Mesenteric fat pad (tissue), 1 donor: Measurements from ENCODE around the gene TRAF7. TPM values are rescaled to one million over a fixed set of nuclear protein-coding genes. Genes with fewer than 3 reads are reported as not detected.

Source experiments
- DNase-seq: peaks from one replicate; pipeline ENCODE4 v3.0.0-alpha.2; 2020; ENCODE audit warnings: low spot score
- total RNA-seq: library from RNA; stranded (reverse); fragmentation: NEBNext Ultra II Directional; extraction: Animal tissue kit (Norgen Biotek cat#: 25700); gene quantifications from one replicate; pipeline ENCODE4 v1.2.1, GENCODE V29; 2021
- donor health status: DM: yes; HTN: yes; CAD: no.

Gene TRAF7
- total RNA-seq, 1 donor from 2014 or later: 63.5 TPM

DNA sequence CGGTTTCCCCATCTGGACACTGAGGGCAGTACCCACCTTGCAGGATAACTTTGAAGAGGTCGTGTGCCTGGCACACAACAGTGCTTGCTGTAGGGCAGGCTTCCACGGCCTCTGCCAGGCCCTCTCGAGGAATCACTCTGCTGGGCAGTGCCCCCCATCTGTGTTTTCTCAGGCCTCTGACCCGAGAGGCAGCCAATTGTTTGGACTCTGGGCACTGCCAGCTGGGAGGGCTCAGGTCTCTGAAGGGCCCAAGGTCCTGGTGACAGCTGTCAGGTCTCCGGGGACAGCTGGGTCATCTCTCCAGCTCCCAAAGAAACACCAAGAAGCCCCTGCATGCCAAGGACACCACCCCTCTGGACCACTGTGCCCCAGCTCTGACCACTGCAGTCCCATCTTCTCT, 8.2 kb upstream of the TRAF7 start:
- DNase-seq: no peak

DNA sequence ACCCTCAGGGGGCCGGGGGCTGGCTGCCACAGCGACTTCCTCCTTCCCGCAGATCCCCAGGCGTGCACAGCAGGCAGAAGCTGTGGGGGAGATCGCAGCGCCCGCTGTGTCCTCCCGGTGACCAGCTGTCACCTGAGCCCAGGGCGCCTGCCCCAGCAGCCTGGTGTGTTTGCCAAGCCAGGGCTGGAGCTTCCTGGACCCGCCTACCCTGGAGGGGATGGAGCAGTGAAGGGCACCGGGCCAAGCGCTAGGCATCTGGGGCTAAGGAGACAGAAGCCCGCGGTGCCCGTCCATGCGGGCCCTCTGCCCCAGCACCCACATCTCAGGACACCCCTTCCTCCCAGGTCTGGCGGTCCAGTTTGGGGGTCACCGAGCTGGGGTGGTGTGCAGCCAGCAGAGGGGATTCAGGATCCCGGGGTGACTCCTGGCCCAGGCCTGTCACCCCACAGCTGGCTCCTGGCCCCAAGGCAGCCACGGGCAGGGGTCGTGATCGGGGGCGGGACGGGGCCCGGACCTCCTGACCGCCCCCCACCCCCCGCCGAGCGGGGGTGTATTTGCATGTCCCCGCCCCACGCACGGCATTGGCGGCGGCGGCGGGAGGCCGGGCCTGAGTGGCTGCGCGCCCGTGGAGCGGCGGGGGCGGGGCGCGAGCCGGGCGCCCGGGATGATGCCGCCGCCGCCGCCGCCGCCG, 7.5 kb upstream of the TRAF7 start, which contains the start of gene RAB26:
Gene RAB26 (plus strand): TSS at position 645 of the 691 bp plus-strand sequence. CDS start 159 bp downstream, outside the sequence.
- DNase-seq: no peak

DNA sequence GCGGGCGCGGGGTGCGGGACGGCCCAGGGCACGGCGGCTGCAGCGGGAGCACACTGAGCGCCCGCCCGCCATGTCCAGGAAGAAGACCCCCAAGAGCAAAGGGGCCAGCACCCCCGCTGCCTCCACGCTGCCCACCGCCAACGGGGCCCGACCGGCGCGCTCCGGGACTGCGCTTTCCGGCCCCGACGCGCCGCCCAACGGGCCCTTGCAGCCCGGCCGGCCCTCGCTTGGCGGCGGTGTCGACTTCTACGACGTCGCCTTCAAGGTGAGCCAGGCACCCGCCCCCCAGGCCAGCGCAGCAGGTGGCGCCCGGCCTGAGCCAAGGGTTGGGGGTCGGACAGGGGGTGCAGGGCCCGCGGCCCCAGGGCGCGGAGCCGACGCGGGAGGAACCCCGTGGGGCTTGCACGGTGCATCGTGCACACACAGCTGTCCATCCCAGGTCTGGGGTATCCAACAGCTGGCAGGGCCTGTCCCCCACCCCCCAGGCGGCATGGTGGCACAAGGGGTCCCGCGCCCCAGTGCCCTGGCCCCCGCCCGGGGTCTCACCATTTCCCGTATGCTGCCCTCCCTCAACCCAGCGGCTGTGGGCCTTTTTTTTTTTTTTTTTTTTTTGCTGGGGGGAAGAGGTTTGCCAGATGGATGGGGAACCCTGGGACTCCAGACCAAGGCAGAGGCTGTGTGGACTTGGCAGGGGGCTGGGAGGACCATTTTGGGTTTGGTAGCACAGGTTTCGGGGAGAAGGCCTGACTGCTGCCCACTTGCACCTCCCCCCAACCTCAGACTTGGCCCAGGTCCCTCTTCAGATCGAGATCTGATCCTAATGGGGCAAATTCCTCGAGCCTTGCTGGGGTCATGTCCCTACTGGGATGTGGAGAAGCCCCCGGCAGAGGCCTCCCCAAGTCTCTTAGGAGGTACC, 6.6 kb upstream of the TRAF7 start:
- DNase-seq: no peak

DNA sequence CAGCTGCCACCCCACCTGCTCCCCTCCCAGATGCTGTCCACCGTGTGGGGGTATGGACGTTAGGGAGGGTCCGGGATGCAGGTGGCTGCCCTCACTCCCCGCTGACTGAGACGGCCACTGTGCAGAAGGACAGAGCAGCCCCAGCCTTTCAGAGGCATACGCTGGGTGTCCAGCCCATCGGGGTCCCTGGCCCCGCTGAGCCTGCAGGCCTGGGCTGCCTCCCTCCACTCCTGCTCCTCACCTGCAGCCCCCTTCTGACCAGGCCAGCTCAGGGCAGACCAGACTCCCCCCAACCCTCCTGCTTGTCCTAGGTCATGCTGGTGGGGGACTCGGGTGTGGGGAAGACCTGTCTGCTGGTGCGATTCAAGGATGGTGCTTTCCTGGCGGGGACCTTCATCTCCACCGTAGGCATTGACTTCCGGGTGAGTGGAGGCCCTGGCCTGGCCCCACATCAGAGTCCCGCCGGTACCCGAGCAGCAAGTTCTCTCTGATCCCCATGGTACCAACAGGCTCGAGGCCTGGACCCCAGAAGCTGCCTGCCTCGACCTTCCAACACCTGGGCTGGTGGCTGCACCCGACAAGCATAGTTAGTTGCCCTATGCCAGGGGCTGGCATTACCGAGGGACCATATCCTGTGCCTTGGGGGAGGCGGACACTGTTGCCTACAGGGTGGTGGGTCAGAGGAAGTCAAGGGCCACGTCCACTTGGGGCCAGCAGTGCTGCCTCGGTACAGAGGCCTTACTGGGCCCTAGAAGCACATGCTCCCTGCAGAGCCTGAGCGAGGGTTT, 5.8 kb upstream of the TRAF7 start:
- DNase-seq: no peak

DNA sequence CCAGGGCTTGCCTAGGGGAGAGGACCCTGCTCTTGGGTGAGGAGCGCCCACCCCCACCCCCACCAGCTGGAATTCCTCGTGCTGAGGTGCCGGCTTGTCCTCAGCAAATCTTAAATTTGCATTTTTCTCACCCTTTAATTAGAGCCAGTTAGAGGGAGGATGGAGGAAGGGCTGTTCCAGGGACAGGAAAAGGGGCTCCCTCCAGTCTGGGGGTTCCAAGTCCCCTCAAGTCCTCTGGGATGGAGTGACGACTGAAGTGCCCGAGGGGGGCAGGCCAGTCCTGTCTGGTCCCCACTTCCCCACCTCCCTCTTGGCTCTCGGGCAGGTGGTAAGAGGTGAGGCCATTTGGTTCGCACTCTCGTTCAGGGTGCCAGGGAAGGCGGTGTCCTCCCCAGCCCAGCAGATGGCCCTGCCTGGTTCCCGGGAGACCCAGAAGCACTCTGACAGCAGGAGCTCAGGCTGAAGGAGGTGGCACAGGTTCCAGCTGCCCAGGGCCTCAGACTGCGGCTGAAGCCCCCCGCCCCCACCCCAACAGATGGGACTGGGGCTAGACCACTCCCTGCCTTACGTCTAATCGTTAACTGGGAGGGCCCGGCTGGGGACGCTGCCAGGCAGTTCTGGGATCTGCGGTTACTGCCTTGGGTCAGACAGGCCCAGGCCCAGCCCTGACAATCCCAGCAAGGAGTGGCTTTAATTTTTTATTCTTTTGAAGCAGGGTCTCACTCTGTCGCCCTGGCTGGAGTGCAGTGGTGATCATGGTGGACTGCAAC, 5.0 kb upstream of the TRAF7 start:
- DNase-seq: no peak

DNA sequence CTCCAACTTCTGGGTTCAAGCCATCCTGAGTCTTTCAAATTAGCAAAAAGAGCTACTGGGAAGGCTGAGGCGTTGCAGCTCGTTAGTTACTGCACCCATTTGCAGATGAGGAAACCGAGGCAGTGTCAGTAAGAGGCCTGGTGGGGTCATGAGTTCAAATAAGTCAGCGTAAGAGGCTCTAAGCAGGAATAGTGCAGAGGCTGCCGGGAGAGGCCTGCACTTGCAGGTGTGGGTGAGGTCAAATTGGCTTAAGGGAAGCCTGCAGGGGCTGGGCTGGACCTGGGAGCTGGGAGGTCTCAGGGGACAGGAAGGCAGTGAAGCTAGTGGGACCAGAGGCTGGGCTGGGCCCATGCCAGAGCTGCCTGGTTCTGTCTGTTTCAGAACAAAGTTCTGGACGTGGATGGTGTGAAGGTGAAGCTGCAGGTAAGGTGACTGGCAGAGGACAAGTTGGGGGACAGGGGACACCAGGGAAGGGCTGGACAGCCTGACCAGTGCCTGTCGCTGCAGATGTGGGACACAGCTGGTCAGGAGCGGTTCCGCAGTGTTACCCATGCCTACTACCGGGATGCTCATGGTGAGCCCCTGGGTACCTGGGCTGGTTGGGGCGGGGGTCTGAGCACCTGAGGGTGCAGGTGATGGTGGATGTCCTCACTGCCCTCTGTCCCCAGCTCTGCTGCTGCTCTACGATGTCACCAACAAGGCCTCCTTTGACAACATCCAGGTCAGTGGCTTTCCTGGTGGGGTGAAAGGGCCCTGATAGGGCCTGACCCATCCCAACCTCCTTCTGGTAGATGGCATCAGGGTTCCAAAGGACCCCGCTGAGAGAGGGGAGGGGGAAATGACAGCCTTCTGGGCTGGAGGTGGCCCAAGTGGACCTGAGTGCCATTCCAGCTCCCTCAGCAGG, 4.1 kb upstream of the TRAF7 start:
- no peak for DNase-seq

DNA sequence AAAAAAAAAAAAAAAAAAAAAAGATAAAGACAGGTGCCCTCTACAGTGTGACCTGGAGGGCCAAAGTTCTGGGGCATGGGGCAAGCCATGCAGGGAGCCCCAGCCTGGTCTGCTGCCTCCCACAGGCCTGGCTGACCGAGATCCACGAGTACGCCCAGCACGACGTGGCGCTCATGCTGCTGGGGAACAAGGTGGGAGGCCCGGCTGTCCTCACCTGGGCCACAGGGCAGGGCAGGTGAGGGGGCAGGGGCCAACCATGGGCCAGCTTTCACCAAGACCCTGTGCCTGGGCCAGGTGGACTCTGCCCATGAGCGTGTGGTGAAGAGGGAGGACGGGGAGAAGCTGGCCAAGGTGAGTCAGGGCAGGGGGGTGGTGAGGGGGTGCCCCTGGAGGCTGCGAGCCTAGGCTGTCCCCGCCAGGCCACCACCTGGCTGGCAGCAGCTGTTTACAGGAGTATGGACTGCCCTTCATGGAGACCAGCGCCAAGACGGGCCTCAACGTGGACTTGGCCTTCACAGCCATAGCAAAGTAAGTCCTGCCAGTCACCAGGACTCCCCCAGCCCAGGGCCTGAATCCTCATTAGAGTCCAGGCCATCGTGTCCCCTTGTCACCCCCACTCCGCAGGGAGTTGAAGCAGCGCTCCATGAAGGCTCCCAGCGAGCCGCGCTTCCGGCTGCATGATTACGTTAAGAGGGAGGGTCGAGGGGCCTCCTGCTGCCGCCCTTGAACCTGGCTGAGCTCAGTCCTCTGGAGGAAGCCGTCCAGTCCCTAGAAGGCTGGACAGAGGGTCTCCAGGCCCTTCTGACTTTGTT, 2.7 kb upstream of the TRAF7 start:
- no peak for DNase-seq

DNA sequence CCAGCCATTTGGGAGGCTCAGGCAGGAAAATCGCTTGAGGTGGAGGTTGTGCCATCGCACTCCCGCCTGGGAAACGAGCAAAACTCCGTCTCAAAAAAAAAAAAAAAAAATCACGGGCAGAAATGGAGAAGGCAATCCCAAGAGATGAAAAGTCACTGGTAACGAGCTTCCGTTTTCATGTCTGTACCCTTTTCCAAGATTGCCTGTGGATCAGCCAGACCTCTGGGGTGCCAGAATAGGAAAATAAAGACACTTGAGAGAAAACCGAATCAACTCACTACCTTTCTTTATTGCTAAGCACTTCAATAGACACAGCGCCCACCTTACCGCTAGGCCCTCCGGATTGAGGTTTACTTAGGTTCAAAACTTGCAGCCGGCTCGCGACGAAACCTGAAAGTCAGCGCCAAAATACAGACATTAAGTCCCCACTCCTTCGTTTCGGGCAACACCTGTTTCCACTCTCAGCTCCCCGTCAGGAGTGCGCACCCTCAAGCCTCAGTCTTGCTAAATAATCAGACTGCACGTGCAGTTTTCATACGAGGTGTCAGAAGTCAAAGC, 970 bp upstream of the TRAF7 start:
- DNase-seq: no peak

DNA sequence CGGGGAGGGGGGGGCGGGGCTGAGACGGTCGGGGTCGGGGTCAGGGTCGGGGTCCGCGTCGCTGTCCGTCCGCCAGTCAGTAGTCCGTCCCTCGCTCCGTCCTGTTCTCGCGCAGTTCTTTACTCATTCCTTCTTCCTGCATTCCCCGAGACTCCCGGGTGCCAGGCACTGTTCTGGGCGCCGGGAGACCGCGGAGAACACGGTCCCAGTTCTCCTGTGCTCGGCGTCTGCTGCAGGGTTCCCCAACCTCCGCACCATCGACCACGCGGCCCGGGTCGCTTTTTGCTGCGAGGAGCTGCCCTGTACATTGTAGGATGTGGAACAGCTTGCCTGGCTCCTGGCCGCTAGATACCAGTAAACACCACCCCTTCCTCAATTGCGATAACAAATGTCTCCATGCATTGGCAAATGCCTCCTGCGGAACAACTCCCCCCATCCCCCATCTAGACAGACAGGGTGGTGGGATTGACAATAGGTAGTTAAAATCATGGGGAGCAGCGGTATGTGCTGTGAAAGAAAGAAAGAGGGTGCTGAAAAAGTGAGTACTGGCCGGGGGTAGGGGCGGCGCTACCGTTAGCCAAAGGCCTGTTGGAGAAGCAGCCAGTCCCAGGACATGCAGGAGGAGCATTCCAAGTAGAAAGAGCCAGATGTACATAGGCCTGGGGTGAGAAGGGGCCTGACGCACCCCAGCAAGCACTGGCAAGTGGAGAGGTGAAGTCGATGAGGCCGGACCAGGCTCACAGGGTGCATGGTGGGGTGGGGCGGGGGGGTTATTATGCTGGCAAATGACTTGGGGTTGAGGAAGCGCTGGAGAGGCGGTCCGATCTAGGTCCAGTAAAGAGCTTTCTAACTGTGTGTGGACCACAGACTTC, 631 bp downstream of the TRAF7 start:
- DNase-seq: no peak

DNA sequence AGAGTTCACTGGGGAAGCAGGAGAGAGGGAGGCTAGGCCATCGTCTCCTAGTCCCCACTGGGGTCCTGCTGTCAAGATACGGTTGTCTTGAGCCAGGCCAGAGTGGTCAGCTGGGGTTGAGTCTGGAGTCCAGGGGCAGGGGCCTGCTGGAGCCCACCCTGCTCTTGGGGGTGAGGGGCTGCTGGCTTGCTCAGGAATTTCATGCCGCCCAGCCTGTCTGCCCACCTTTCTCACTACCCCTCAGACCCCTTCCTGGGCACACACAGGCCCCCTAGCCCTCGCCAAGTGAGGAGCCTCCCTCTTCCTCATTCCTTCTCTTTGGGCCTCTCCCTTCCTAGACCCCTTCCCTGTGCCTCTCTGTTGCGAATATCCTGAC, 1.3 kb downstream of the TRAF7 start:
- DNase-seq: no peak

DNA sequence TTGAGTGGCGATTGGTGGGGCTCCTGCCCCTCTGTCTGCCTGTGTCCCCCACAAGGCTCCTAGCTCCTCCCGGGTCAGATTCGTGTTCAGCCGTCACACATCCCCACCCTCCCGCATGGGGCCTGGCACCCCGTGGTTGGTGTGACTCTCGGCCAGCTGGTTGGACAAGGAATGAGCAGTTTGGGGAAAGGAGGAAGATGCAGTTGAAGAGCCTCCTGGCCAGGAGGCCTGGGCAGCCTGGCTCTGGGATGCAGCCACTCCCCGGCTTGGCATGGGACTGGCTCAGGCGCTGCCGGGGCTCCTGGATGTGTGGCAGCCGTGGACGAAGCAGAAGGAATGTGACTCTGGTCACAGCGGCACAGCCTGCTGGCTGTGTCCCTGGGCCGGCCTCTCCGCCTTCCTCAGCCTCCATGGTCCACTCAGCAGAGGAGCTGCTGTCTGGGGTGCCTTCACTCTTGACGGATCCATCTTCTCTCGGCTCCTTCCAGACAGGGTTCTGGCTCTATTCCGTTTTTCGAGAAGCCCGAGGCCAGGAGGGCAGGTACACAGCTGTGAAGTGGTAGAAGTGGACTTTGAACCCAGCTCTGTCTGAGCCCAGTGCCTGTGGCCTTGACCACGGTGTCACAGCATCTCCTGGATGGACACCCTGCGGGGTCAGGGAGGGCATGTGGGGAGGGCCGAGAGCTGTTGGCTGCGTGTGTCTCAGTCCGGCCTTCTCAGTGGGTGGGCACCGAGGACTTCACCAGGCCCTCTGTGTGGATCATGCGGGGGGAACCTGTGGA, 2.1 kb downstream of the TRAF7 start:
- DNase-seq: no peak

DNA sequence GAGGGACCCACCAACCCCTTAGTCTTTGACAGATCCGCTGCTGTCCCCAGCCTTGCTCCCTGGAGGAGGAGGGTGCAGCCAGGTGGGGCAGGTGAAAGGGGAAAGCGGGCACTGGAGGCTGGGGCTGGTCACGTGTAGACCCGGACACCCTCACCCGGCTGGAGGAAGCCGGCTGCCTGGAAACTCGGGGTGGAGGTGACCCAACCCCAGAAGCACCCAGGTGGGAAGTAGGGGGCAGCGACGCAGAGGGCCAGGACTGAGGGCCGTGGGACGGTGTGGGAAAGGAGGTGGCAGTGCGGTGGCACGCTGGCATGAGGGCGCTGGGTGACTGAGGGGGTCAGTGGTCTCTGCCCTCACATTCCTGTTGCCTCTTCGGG, 2.7 kb downstream of the TRAF7 start:
- DNase-seq: no peak

DNA sequence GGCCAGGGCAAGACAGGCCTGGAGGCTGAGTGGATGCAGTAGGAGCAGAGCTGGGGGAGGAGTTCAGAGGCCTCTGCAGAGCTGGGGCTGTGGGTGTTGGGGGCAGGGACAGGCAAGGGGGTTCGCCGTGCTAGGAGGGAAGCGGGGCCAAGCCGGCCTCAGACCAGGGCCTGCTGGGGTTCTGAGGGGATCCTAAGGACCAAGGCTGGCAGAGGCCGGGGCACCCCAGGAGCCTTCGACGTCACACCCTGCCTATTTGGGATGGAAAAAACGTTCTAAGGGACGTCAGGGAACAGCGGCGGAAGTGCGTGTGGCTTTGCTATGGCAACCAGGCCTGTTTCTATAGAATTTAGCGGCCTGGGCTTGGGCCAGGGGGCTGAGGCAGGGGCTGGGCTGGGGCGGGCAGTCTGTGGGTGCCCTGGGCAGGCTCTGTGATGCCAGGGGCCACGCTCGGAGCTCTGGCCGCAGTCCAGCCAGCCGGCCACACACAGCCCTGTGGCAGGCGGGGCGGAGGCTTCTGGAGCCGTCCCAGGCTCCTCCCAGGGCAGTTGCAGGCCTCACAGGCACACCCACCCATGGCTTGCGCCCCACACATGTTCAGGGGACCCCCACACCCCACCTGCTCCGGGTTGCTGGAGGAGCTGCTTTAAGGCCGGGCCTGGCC, 3.7 kb downstream of the TRAF7 start:
- no peak for DNase-seq

DNA sequence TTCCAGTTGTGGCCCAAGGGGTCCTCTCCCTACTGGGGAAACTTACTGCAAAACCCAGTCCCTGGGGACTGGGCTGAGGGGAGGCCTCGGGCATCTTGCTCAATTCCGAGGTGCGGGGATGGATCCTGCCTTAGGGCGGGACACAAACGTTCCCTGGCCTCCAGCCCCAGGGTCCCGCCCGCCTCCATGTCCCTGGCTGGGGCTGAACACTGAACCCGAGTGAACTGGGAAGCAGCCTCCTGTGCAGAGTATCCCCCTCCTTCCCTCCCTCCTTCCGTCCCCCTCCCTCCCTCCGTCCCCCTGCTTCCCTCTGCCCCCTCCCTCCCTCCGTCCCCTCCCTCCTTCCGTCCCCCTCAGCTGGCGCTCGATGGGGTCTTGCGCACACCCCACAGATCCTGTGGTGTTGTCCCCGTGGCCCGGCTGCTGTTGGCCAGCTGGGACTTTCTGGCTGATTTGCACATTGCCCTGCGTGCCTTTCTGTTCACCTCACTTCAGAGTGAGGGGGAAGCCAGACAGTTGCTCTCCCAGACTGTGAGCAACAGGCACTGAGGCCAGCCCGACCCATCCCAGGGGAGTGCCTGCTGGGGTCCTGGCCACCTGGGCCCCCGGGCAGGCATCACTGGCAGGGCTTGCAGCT, 5.5 kb downstream of the TRAF7 start:
- no peak for DNase-seq

DNA sequence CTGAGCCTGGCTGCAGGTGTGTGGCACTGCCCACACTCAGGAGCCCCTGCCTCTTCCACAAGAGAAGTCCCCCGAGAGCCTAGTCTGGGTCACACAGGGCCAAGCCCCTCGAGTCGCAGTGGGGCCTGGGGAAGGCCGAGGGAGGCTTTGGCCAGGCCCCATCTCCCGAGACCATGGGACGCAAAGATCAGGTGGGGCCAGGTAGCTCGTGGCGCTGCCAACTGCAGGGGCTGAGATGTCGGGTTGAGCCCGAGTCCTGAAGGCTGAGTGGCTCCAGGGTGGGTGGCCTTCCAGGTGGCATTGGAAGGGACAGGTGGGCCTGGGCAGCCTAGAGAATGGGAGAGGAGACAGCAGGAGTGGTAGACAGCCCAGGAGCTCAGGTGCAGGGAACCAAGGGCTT, 6.3 kb downstream of the TRAF7 start:
- no peak for DNase-seq

DNA sequence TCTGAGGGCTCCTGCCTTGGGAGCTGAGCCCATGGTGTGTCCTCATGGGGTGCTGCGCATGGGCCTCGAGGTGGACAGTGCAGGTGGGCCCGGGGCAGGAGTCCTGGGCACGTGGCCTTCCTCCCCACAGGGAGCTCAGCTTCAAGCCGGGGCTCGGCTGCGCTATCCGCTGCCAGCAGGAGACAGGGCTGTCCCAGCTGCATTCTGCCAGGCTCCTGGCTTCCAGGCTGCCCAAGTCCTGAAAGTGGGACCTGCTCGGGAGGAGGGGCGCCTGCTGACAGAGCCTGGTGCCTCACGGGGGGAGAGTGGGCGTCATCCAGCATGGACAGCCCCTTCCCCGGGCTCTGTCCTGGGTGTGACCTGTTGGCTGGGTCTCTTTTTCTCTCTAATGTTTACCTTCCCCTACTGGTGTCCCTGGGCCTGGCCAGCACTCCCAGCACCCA, 7.1 kb downstream of the TRAF7 start:
- no peak for DNase-seq
